Measurements from ENCODE around the gene TBC1D9B.

TBC1D9B gene

GRCh38 chr5:179906795-179907555 is 722 bp downstream of the TBC1D9B start:
- DNase-seq, result no peak

- no peak for DNase-seq
Measured at GRCh38 chr5:179906294-179906794, 1.4 kb downstream of the TBC1D9B start.

DNA sequence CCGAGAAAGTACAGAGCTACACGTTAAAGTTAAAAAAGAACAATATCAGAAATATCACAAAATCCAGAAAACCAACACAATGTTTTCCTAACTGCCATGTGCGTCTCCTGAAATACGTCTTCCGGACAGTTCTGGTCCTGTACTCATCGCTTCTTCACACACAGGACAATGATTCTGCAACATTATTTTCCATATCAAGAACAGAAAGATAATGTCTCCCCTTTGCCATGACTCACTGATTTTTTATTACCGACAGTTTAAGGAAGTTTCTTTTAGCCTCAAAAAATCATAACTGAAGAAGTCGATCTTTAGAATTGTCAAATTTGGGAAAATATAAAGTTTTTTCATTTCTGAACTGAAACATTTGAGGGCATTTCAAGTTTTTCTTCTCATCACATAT is 2.5 kb downstream of the TBC1D9B start:
- no peak for DNase-seq

GRCh38 chr5:179904463-179905160 is 3.1 kb downstream of the TBC1D9B start:
- DNase-seq, result no peak

DNA sequence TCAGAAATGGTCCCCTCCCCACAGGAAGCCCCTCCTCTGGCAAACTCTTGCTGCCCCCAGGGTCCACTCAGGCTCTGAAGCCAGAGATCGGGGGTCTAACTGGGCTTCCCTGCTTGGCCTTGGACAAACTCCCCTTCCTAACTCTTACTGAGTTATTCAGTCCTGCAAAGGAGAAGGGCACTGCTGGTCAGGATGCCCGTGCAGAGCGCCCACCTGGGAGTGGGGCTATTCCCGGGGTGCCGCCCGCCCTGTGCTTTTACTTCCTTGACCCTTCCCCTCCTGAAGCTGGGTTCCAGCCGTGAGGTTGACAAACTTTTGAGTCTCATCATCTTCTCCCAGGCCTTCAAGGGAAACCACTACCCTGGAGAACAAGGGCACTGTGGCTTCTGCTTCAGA is 4.9 kb downstream of the TBC1D9B start:
- DNase-seq, result no peak

DNA sequence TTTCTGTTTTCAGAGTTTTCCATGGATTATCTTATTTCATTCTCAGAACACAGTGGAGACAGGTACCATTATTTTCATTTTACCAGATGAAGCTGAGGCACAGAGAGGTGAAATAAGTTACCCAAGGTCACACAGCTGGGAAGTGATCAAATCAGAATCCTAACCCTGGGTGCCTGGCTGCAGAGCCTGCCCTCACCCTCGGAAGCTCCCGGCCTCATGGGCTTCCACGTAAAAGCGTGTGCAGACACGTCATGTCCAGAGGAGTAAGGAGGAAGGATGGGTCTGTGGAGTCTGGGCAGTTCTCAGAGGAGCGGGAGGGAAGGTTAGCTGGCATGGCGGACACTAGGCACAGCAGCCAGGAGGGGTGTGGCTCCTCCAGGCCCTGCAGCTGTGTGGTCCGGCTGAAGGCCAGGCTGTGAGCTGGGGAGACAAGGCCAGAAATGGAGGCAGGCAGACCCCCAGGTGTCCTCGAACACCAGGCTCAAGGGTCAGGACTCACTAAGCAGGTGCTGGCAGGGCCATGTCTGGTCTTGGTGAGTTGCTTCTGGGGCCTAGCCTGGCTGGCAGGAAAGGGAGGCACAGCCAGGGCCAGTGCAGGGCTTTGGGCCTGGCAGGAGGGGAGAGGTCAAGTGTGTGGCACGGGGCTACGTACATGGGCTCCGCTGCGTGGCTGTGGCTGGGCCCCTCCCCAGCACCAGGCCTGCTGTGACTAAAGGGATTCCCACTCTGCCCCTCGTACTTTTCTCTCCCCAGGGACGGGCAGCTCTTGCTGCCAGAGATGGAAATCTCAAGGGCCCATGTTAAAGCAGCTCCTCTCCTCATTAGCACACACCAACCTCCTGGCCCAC is 5.6 kb downstream of the TBC1D9B start:
- DNase-seq, result no peak

DNA sequence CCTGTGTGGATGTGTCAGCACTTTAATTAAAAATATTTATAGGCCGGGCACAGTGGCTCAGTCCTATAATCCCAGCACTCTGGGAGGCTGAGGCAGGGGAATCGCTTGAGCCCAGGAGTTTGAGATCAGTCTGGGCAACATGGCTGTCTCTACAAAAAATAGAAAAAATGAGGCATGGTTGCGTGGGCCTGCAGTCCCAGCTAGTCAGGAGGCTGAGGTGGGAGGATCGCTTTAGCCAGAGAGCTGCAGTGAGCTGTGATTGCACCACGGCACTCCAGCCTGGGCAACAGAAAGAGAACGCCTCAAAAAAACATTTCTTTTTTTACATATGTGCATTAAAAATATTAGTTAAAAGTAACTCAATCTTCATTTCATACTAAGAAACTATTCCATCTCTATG is 6.2 kb downstream of the TBC1D9B start:
- no peak for DNase-seq

GRCh38 chr5:179900711-179901110 is 7.0 kb downstream of the TBC1D9B start:
- DNase-seq, result no peak

DNA sequence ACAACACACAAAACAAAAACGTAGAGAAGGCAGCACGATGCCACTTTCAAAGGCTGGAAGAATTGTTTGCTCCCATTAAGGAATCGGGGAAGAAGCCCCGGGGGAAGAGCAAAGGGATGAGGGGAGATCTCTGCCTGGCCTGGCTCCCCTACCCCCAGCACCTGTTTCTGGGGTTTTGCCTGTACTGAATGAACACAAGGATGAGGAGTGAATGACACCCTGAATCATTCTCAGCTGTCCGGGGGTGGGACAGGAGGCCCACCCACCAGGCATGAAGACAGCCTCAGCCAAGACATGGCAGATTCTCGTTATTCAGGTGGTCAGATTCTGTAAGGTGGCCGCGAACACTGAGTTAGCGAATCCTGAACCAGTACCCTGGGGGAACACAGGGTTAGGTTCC is 7.5 kb downstream of the TBC1D9B start:
- DNase-seq, result no peak

GRCh38 chr5:179895861-179896260 is 11.8 kb downstream of the TBC1D9B start:
- DNase-seq, result no peak

DNA sequence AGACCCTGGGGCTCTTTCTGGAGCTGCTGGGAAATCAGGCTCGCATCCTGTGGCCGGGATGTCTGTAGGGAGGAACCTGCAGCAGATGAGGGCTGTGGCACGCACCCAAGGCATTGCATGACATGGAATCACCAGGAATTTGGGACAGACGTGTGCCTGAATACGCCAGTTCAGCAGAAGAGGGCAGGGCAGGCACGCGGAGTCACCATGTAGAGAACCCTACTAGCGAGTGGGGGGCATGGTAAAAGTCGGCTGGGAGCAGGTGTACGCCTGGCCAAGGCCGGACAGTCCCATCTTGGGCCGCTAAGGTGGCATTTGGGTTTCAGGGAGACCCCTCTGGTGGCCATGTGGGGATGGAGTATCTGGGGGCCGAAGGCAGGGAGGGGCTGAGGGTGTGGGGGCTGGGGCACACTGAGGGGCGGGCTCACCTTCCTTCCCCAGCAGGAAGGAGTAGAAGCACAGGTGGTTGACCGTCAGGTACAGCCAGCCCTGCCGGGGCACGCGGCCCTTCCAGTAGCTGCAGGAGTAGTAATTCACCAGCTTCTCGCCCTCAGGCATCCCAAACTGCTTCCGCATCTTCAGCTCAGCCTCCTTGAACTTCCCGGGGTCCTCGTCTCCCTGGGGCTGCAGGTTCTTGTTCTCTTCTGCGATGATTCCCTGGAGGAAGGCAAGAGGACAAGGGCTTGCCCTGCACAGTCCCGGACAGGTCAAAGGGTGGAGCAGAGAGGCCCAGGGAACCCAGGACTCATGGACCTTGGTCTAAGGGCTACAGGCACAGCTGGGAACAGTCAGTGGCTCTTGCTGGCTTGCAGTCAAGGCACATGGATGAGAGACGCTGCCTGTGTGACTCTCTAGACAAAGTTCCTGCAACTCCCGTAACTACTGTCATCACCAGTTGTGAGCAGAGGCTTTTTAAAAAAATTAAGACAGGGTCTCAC is 13.5 kb downstream of the TBC1D9B start:
- no peak for DNase-seq

- DNase-seq, result no peak
Measured at GRCh38 chr5:179893076-179893957, 14.4 kb downstream of the TBC1D9B start.

DNA sequence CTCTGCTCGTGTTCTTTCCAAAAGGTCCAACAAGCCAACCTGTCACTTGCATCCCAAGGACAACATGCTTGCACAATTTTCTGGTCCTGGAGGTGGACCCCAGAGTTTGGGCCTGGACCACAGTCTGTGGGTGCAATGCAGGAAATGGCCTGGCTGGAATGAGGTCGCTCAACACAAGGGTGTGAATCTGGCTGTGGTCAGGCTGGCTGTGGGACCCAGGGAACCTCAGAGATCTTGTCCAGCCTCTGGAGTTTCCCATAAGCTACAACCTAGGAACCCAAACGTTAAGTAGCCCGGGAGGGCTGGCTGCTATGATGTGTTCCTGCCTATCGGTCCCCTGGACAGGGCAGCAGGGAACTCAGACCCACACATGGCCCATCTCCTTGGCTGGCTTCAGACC is 15.4 kb downstream of the TBC1D9B start:
- no peak for DNase-seq

DNA sequence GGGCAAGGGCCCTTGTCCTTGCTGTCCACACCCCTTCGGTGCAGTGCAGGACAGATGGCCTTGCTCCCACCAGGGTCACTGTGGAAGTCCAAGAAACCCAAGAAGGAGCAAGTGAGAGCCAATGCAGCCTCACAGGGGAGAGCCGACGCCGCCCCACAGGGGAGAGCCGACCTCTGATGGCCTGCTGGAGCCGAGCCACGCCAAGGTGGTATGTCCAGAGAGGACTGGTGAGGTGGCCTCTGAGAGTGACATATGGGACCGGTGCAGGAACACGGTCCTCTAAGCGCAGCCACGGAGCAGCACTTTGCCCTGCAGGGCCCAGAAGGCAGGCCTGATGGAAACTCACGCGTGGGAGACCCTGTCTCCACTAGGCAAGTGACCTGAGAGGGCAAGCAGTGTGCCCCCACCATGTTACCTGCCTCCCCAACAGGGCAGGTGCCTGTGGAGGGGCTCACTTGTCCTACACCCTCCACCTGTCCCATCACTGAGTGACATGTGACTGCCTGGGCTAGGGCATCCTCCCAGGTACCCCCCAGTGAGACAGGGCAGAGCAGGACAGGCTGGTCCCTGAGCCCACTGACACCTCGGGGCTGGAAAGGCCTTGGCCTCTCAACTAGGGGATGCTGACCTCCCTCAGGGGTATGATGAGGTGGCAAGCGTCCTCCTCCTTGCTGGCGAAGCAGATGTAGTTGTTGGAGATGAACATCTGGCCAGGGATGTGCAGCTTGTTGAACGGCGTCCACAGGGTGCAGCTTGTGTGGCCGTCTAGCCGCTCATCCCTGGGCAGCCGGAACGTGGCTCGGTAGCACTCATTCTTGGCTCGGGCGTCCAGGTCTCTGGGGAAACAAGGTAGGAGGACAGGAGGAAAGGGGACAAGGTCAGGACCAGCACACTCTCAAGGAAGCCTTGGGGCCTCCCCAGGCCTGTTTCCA is 16.7 kb downstream of the TBC1D9B start:
- no peak for DNase-seq

GRCh38 chr5:179889885-179890284 is 17.8 kb downstream of the TBC1D9B start:
- DNase-seq, result no peak

DNA sequence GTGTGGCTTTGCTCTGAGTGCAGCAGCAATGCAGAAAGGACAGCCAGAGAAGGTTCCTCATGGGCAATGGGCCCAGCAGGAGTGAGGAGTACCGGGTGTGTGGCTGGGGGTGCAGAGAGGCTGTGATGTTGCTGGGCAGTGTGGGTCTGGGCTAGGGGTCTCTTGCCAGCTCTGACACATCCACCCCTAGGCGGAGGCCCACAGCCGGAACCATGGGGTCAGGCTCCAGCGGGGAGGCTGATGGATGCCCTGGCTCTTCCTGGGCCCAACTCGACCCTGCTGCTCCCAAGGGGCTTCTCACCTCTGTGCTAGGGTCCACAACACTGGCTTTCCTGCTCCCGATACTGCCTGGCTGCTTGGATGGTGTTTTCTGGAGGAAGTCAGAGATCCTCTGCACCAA is 19.9 kb downstream of the TBC1D9B start:
- no peak for DNase-seq

- DNase-seq, result no peak
Measured at GRCh38 chr5:179887095-179887494, 20.6 kb downstream of the TBC1D9B start.

GRCh38 chr5:179886190-179886911 is 21.3 kb downstream of the TBC1D9B start:
- no peak for DNase-seq

- DNase-seq, result no peak
Measured at GRCh38 chr5:179885491-179886090, 22.1 kb downstream of the TBC1D9B start.
